RPMI8226 (cell line): ENCODE results near the gene USE1.

ENCODE experiments used
- DNase-seq: peaks from one replicate; pipeline ENCODE4 v3.0.0-alpha.2; 2015

The USE1 gene

GRCh38 chr19:17205237-17206140 is 9.7 kb upstream of the USE1 start:
- peak; percentile 73 for DNase-seq

GRCh38 chr19:17206736-17207581 is 8.2 kb upstream of the USE1 start:
- DNase-seq: no peak

DNA sequence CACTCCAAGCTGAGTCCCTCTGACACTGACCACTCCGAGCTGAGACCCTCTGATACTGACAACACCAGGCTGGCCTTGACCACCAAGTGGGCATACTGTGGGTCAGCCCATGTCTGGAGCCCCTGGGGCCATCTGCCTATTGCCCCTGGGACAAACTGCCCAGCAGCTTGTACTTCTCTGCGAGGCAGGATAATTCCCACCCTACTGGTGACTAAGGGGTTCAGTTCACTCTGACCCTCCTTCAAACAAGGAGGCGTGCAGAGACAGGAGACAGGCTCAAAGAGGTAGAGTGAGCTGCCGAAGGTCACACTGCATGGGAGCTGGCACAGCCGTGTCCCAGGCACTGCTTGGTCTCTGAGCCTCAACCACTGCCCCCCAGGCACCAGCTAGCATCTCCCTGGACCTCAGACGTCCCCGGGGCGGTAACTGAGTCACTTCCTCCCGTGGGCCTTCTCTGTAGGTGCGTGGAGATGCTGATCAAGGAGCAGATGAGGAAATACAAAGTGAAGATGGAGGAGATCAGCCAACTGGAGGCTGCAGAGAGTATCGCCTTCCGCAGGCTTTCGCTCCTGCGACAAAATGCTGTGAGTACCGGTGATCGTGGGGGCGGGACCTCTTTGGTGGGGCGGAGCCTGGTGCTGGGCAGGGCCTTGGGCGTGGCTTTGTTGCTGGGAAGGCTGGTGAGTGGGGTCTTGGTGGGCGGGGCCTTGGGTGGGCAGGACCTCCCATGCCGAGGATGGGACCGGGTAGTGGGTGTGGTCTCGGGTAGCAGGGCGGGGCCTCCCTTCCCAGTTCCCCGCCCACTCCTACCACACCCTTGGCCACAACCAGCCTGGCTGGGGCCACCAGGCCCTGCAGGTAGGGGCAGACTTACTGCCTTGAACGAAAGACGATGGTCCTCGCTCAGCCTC is 5.8 kb upstream of the USE1 start:
- no peak for DNase-seq

GRCh38 chr19:17210296-17210695 is 4.9 kb upstream of the USE1 start:
- DNase-seq: no peak

DNA sequence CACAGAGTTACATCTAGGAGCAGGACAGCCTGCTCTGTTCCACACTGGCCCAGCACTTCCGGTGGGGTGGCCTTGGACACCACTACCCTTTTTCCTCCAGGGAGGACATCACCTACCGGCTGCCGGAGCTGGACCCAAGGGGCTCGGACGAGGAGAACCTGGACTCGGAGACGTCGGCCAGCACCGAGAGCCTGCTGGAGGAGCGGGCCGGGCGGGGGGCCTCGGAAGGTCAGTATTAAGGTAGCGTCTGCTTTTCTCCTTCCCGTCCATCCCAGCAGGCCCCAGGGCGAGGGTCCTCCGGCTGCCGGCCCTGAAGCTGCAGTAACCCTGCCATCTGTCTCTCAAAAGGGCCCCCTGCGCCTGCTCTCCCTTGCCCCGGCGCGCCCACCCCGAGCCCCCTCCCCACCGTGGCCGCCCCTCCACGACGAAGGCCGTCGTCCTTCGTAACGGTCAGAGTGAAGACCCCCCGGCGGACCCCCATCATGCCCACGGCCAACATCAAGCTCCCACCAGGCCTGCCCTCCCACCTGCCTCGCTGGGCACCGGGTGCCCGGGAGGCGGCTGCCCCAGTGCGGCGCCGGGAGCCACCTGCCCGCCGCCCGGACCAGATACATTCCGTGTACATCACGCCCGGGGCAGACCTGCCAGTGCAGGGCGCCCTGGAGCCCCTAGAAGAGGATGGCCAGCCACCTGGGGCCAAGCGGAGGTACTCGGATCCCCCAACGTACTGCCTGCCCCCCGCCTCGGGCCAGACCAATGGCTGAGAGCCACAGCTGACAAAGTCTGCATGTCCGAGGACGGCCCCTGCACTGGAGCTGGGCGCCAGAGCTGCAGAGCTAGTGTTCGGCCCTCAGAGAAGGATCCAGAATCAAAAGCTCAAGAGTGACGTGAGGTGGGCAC is 3.4 kb upstream of the USE1 start:
- no peak for DNase-seq

DNA sequence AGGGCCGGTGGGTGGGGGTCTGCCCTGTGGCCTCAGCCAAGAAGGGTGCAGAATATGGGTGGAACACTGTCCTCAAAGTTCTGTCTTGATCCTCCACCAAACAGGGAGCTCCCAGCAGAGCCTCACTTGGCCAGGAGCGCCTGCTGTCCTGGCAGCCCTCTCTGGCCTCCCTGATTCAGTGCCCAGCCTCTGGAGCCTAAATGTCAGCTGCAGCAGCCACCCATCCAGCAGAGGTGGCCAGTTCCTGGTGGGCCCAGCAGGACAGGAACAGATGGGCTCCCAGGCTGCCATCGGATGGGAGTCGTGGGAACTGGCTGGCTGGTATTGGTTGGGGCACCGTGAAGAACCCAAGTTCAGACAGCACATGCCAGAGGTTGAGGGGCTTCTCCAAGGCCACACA is 1.8 kb upstream of the USE1 start:
- no peak for DNase-seq

GRCh38 chr19:17214508-17215126 is 540 bp upstream of the USE1 start:
- DNase-seq: no peak

DNA sequence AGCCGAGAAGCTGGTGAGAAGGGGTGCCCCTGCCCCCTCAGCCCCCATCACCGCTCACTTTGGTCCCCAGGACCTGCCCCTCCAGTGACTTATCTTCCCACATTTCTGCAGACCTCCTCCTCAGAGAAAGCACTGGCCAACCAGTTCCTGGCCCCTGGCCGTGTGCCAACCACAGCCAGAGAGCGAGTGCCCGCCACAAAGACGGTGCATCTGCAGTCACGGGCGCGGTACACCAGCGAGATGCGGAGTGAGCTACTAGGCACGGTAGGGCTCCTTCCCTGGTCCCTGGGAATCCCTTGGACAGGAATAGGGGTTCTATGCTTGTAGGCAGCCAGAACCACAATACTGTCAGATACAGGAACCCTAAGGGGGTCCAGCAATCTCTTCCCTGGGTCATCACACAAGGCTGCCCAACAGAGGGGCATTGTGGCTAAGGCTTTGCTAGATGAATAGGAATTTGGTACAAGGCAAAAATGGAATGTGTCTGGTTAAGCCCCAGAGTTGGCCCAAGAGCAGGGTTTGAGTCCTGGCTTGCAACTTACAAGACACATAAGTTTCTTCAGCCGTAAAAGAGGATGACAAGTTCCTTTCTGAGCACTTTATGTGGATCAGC is 1.0 kb downstream of the USE1 start:
- DNase-seq: no peak

DNA sequence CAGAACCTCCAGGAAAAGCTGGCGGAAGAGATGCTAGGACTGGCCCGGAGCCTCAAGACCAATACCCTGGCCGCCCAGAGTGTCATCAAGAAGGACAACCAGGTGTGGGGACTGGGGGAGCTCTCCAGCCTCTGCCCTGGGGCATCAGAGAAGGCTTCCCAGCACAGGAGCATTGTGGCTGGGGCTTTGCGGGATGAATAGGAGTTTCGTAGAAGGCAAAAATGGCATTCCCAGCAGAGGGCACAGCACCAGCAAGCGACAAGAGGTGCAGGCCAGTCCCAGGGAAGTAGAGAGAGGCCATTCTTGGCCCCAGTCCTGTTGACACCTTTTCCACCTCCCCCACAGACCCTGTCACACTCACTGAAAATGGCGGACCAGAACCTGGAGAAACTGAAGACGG is 4.1 kb downstream of the USE1 start:
- no peak for DNase-seq

DNA sequence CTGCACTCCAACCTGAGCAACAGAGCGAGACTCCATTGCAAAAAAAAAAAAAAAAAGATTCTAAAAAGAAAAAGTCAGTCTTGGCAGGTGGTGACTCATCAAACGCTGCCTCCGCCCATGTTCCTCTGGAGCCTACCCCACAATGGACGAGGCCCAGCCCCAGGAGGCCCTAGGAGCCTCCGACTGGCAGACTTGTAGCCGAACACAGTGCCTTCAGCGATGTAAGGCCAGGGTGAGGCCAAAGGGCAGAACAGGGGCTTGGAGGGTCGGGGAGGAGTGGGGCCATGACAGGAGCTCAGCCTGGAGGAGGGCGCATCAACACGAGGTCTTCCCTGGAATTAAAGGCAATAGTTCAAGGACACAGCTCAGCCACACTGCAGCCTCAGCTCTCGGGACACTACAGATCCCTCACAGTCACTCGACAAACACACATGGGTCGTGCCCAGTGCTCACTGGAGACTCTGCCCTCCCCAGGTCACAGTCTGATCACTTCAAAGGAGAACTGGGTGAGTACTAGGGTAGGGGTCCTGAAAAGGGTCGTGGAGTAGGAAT is 5.1 kb downstream of the USE1 start:
- DNase-seq: no peak

- no peak for DNase-seq
Observed at GRCh38 chr19:17225053-17225452, 9.9 kb downstream of the USE1 start.

DNA sequence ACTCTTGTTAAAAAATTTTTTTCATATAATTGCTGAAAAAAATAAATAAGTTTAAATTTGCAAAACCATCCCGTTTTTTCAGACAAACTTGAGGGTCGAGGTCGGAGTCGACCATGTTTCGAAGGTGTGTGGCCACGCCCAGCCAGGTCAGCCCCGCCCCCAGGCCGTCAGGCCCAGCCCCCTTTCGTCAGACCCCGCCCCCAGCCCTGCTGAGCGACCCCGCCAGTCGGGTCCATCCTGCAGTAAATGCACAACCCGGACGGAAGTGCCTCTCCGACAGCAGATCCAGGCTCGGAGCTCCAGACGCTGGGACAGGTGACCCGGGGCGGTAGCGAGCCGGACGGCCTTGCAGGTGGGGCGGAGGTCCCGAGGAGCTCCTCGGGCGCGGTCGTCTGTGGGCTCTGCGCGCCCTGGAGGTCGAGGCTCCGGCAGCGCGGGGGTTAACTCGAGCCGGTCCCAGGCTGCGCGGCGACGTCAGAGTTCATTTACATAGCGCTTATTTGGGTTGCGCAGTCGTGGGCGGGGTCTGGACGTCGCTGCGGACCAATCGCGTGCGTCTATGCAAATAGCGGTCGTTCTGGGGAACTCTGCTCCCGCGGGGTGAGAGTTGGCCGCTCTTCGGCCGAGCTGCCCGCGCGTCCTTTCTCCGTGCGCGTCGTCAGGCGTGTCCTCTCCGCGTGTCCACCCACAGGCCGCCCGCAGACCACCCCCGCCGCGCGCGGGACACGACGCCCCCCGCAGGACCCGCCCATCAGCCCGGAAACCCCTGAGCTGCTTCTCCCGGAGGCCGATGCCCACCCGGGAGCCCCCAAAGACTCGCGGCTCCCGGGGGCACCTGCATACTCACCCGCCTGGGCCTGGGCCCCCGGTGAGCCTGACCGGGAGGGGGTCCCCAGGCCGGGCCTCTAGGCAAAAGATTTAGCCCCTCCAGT is 11.1 kb downstream of the USE1 start, which contains the start of gene OCEL1:
TSS of gene OCEL1 (plus strand) at position 225 of the 932 bp plus-strand sequence. CDS start at position 247, 22 bp downstream.
- DNase-seq: peak; percentile 98

DNA sequence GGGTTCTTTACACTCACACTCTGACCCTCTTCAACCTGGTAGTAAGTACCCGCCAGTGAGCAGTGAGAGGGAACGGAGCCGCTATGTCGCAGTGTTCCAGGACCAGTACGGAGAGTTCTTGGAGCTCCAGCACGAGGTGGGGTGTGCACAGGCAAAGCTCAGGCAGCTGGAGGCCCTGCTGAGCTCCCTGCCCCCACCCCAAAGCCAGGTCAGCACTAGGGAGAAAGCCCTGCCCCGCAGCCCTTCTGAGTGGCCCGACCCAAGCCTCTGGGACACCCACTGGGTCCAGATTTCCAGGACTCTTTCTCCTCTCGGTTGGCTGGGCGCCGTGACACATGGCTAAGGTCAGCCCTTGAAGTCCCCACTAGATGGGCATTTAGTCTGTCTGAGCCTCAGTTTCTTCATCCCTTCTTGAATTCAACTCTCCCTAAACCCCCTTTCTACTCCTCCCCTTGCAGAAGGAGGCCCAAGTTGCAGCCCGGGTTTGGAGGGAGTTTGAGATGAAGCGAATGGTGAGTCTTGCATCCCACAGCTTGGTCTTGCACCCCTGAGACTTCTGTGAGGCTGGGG is 12.7 kb downstream of the USE1 start:
- DNase-seq: no peak

GRCh38 chr19:17229890-17230289 is 14.7 kb downstream of the USE1 start:
- no peak for DNase-seq

DNA sequence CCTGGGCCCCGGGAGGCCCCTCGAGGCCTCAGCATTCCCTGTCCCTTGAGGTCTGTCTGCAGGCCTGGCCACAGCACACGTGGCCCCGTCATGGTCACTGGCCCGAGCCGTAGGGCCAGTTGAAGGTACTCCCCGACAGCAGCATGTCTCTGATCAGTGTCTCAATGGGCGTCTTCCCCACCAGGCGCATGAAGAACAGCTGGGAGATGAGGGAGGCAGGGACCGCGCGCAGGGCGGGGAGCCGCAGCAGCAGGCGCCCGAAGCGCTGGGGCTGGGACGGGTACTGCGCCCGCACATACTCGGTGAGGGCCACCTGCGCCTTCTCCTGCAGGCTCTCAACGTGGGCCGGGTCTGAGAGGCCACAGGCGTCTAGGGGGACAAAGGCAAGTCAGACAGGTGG is 17.1 kb downstream of the USE1 start:
- DNase-seq: no peak

- peak; percentile 82 for DNase-seq
Observed at GRCh38 chr19:17234911-17235299, 19.7 kb downstream of the USE1 start.

DNA sequence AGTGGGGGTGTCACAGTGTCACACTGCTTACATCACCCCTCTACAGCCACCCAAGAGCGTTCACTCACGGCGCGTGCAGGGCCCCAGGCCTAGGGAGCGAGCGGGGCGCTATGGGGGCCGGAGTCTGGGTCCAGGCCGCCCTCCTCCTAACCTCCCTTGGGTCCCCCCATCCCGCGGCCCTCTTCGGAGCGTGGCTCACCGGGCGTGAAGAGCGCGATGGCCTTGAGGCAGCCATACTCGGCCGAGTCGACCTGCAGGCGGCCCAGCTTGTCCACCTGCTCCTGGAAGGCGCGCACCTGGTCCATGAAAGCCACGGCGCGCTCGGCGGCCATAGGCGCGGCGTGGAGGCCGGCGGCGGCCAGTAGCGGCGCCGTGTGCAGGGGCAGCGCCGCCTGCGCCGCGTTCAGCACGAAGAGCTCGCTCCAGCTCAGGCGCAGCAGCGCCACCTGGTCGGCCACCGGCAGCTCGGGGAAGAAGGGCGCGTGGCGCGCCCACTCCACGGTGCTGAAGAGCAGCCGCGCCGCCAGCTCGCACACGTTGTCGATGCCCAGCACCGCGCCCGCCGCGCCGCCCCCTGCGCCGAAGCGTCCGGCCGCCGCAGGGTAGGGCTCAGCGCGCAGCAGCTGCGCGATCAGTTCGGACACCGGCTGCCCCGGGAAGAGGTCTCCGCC is 20.3 kb downstream of the USE1 start:
- DNase-seq: peak; percentile 89
